Measurements from ENCODE around the gene NACA2.

The NACA2 gene

DNA sequence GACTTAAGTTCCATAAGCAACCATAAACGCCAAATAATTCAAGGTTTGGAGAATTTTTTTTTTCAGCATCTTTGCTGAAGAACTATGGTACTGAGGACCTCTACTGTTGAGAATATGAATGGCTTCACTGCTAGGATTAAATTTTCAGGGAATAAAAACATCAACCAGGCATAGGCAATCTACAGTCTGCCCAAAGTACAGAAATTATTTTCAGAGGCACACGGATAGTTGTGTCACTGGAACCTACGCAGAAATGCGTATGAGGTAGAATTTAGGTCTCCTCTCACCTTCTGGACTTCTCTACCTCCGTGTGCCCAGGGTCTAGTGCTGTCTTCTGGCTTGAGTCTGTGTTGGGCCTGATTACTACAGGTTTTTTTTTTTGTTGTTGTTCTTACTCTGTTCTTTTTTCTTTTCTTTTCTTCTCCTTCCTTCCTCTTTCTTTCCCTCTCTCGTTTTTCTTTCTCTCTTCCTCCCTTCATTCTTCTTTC, 39.7 kb downstream of the NACA2 start:
- H3K4me3 ChIP-seq (ENCODE audit: low read length): no peak overlapping the region
- DNase-seq (ENCODE audit: low read depth): peak; percentile 45
- TF ChIP-seq CTCF (IDR thresholded peaks at IDR 0.05; ENCODE audit: insufficient read depth, low read depth, low read length, missing control alignments): peak; percentile 66

DNA sequence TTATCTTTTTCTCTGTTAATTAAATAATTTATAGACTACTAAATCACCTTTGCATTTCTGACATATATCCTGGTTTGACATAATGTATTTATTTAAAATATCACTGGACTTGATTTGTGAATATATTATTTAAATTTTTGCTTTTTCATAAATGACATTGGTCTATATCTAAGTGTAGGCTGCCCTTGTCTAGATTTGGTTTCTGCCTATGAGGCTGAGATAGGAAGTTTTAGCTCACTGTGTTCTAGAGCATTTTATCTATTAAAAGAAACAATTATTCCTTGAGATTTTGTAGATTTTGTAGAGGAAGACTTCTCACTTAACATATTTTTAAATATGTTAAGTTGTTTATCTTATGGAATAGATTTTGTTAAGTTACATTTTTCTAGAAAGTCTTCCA, 43.9 kb downstream of the NACA2 start:
- H3K4me3 ChIP-seq (ENCODE audit: low read length): no peak overlapping the region
- DNase-seq (ENCODE audit: low read depth): no peak
- TF ChIP-seq CTCF (IDR thresholded peaks at IDR 0.05; ENCODE audit: insufficient read depth, low read depth, low read length, missing control alignments): no peak

- no peak for TF ChIP-seq CTCF (IDR thresholded peaks at IDR 0.05; ENCODE audit: insufficient read depth, low read depth, low read length, missing control alignments)
- DNase-seq (ENCODE audit: low read depth): no peak
- no peak overlapping the region for H3K4me3 ChIP-seq (ENCODE audit: low read length)
Measured at GRCh38 chr17:61545335-61545938, 45.6 kb downstream of the NACA2 start.

DNA sequence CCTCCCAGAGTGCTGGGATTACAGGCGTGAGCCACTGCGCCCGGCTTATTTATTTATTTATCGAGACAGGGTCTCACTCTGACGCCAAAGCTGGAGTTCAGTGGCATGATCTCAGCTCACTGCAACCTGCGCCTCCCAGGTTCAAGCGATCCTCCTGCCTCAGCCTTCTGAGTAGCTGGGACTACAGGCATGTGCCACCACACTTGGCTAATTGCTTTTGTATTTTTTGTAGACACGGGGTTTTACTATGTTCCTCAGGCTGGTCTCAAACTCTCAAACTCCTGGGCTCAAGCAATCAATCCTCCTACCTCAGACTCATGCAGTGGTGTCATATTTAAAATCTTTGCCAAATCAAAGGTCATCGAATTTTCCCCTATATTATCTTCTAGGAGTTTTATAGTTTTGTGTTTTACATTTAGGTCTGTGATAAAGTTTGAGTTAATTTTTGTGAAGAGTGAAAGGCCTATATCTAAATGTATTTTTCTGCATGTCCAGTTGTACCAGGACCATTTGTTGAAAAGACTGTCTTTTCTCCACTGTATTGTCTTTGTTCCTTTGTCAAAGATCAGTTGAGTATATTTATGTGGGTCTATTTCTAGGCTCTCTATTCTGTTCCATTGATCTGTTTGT, 47.1 kb downstream of the NACA2 start:
- DNase-seq (ENCODE audit: low read depth): no peak
- no peak overlapping the region for H3K4me3 ChIP-seq (ENCODE audit: low read length)
- no peak for TF ChIP-seq CTCF (IDR thresholded peaks at IDR 0.05; ENCODE audit: insufficient read depth, low read depth, low read length, missing control alignments)

DNA sequence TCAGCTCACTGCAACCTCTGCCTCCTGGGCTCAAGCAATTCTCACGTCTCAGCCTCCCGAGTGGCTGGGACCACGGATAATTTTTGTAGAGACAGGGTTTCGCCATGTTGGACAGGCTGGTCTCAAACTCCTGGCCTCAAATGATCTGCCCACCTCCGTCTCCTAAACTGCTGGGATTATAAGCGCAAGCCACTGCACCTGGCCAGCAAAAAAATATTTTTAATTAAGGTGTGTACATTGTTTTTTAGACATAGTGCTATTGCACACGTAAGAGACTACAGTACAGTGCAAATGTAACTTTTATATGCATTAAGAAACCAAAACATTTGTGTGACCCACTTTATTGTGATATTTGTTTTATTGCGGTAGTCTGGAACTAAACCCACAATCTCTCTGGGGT, 49.0 kb downstream of the NACA2 start:
- H3K4me3 ChIP-seq (ENCODE audit: low read length): no peak overlapping the region
- DNase-seq (ENCODE audit: low read depth): no peak
- no peak for TF ChIP-seq CTCF (IDR thresholded peaks at IDR 0.05; ENCODE audit: insufficient read depth, low read depth, low read length, missing control alignments)

- H3K4me3 ChIP-seq (ENCODE audit: low read length): no peak overlapping the region
- DNase-seq (ENCODE audit: low read depth): no peak
- TF ChIP-seq CTCF (IDR thresholded peaks at IDR 0.05; ENCODE audit: insufficient read depth, low read depth, low read length, missing control alignments): no peak
Measured at GRCh38 chr17:61540874-61541273, 50.1 kb downstream of the NACA2 start.

Measured in epithelial cell of esophagus (primary cell).